Measurements from ENCODE around the gene CYP1A2. TPM values are rescaled to one million over a fixed set of nuclear protein-coding genes. Genes with fewer than 3 reads are reported as not detected.
A peak's percentile ranks its signal among the peaks of the same experiment; 100 is the strongest.

The CYP1A2 gene
- polyA plus RNA-seq, 3 donors: not detected

DNA sequence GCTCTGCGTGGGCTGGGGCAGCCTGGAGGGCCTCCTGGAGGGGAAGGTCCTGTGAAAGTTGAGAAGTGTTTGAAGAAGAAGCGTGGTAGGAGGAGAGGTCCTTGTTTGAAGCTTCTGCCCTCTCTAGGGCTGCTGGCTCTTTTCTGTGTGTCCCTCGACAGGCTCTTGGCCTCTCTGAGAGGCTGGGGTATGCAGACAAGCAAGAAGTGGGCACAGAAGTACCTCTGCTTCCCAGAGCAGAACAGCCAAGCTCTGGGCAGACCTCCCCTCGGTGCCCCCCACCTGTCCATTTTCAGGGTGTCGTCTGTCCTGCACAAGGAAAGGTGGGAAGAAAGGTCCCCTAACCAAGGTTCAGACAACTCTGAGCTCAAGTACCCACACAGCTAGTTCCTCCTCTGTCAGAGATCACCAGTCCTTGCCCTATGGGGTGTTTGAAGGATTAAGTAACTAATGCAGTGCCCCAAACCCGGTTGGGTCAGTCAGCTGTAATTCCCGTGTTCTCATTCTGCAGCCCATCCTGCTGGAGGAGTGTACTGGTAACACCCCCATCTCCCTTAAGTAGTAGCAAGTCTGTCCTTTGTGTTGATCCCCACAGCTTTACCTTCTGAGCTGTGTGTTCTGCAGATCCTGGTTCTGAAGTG, 39.5 kb downstream of the CYP1A2 start:
- peak; percentile 61 to 76 (median 68) for DNase-seq

DNA sequence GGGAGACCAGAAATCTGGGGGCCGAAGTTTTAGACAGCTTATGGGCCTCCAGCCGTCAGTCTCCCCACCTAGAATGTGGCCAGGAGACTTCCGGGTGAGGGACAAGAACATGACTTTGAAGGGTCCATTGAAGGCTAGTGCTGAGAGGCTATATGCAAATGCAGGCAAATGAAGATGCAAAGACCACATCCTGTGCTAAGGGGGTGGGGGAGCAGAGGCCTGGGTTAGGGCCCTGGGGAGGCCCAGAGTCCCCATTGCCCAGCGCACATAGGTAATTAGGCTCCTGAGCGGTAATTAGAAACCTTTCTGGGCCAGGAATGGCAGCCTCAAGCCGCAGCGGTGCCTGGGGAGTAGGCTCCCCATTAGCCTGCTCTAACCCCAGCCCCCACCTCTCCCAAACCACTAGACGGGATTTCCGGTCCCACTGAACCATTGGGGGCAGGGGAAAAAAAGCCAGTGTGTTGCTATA, 40.1 kb downstream of the CYP1A2 start:
- Mint-ChIP-seq H3K36me3 (peaks cover 41 to 66% of the 10 kb centered on the region in 2 donors), H3K9me3 (peaks cover 0 to 2% (median 0%) of the 10 kb centered on the region in 7 donors), H3K27me3 (ENCODE audit: low read depth in 3 of 3) (peaks cover 0 to 2% (median 0%) of the 10 kb centered on the region in 3 donors), H3K4me3 (peak overlapping the region; percentile 94 to 95), H3K27ac (peak overlapping the region; percentile 99 to 100 (median 100)), H3K4me1 (peaks cover 95% of the 10 kb centered on the region)
- no peaks in the 10 kb centered on the region for H3K9me3 ChIP-seq (replicated peaks in 1 of 2; ENCODE audit: control insufficient read depth in 1 of 2, insufficient read depth in 1 of 2, low read length in 2 of 2)
- TF ChIP-seq, protein P1, sequence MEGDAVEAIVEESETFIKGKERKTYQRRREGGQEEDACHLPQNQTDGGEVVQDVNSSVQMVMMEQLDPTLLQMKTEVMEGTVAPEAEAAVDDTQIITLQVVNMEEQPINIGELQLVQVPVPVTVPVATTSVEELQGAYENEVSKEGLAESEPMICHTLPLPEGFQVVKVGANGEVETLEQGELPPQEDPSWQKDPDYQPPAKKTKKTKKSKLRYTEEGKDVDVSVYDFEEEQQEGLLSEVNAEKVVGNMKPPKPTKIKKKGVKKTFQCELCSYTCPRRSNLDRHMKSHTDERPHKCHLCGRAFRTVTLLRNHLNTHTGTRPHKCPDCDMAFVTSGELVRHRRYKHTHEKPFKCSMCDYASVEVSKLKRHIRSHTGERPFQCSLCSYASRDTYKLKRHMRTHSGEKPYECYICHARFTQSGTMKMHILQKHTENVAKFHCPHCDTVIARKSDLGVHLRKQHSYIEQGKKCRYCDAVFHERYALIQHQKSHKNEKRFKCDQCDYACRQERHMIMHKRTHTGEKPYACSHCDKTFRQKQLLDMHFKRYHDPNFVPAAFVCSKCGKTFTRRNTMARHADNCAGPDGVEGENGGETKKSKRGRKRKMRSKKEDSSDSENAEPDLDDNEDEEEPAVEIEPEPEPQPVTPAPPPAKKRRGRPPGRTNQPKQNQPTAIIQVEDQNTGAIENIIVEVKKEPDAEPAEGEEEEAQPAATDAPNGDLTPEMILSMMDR (IDR thresholded peaks at IDR 0.05): no peak
- WGBS (ENCODE audit: insufficient coverage): 0% methylated on average over 3 of the region's 9 CpGs
- peak overlapping the region; percentile 17 to 100 (median 46) for H3K4me3 ChIP-seq (replicated peaks in 1 of 3; ENCODE audit: low read depth in 2 of 3, low read length in 3 of 3)
- H2AFZ ChIP-seq (ENCODE audit: insufficient read depth, low read depth, low read length, poor library complexity, severe bottlenecking): no peak overlapping the region
- peaks cover 12 to 26% of the 10 kb centered on the region in 2 donors for H3K36me3 ChIP-seq (replicated peaks in 1 of 2; ENCODE audit: control insufficient read depth in 1 of 2, insufficient read depth in 2 of 2, low read length in 2 of 2)
- peaks cover 100% of the 10 kb centered on the region in 2 donors for H3K4me1 ChIP-seq (ENCODE audit: control insufficient read depth in 1 of 2, insufficient read depth in 2 of 2, low read length in 2 of 2)
- H3K9ac ChIP-seq (ENCODE audit: insufficient read depth, low read length, poor library complexity, severe bottlenecking): peak overlapping the region; percentile 76
- H3K27ac ChIP-seq (ENCODE audit: low read depth in 1 of 2, low read length in 2 of 2): peak overlapping the region; percentile 96 to 97
- H3K4me2 ChIP-seq (replicated peaks; ENCODE audit: extremely low read depth, low read length, poor library complexity, severe bottlenecking): peak overlapping the region; percentile 93
- intact Hi-C loops (cut with micrococcal nuclease): no loop called here
- no peaks in the 10 kb centered on the region for H3K27me3 ChIP-seq (ENCODE audit: control insufficient read depth in 2 of 2, insufficient read depth in 2 of 2, low read length in 2 of 2)
- DNase-seq: no peak
- peaks cover 94% of the 10 kb centered on the region for H3K79me2 ChIP-seq (ENCODE audit: insufficient read depth, low read length)
- H4K20me1 ChIP-seq (ENCODE audit: insufficient read depth, low read length): peaks cover 26% of the 10 kb centered on the region

More for the DNA sequence above, 39.5 kb downstream of the CYP1A2 start:
- H3K27ac Mint-ChIP-seq: peak overlapping the region; percentile 99 to 100 (median 100)
- H3K4me1 Mint-ChIP-seq: peaks cover 94% of the 10 kb centered on the region
- Histone ChIP-seq H3K36me3 (replicated peaks in 1 of 2; ENCODE audit: control insufficient read depth in 1 of 2, insufficient read depth in 2 of 2, low read length in 2 of 2) (peaks cover 12 to 25% of the 10 kb centered on the region in 2 donors), H3K27me3 (ENCODE audit: control insufficient read depth in 2 of 2, insufficient read depth in 2 of 2, low read length in 2 of 2) (no peaks in the 10 kb centered on the region), H3K9me3 (replicated peaks in 1 of 2; ENCODE audit: control insufficient read depth in 1 of 2, insufficient read depth in 1 of 2, low read length in 2 of 2) (no peaks in the 10 kb centered on the region), H3K79me2 (ENCODE audit: insufficient read depth, low read length) (peaks cover 94% of the 10 kb centered on the region), H3K4me1 (ENCODE audit: control insufficient read depth in 1 of 2, insufficient read depth in 2 of 2, low read length in 2 of 2) (peaks cover 98 to 100% of the 10 kb centered on the region in 2 donors), H3K4me2 (replicated peaks; ENCODE audit: extremely low read depth, low read length, poor library complexity, severe bottlenecking) (peak overlapping the region; percentile 93), H2AFZ (ENCODE audit: insufficient read depth, low read depth, low read length, poor library complexity, severe bottlenecking) (no peak overlapping the region), H4K20me1 (ENCODE audit: insufficient read depth, low read length) (peaks cover 22% of the 10 kb centered on the region), H3K9ac (ENCODE audit: insufficient read depth, low read length, poor library complexity, severe bottlenecking) (peak overlapping the region; percentile 76), H3K27ac (ENCODE audit: low read depth in 1 of 2, low read length in 2 of 2) (peak overlapping the region; percentile 96 to 97), H3K4me3 (replicated peaks in 1 of 3; ENCODE audit: low read depth in 2 of 3, low read length in 3 of 3) (peak overlapping the region; percentile 17 to 100 (median 46))
- intact Hi-C loops (cut with micrococcal nuclease): no loop called here
- TF ChIP-seq, protein P1 (IDR thresholded peaks at IDR 0.05): peak; percentile 48
- peak overlapping the region; percentile 94 to 95 for H3K4me3 Mint-ChIP-seq
- H3K36me3 Mint-ChIP-seq: peaks cover 44 to 67% of the 10 kb centered on the region in 2 donors
- WGBS (ENCODE audit: insufficient coverage): 0% methylated on average over 2 of the region's 7 CpGs
- peaks cover 0 to 2% (median 0%) of the 10 kb centered on the region in 3 donors for H3K27me3 Mint-ChIP-seq (ENCODE audit: low read depth in 3 of 3)
- peaks cover 0 to 2% (median 0%) of the 10 kb centered on the region in 7 donors for H3K9me3 Mint-ChIP-seq

All from CD14-positive monocyte (primary cell).